A549 (cell line): ENCODE results near the gene BEND7. TPM values are rescaled to one million over a fixed set of nuclear protein-coding genes. Genes with fewer than 3 reads are reported as not detected.

Experiments used
- ATAC-seq, 2 experiments: fragments of 200-7000 bp in 1 of 2; fragments of >200 bp in 1 of 2; cut with Nextera tagmentation in 1 of 2; cut with Tn5 transposase in 1 of 2; 3 replicates each; pipeline versions ENCODE4 v1.8.0 to v1.9.1; 2018 to 2020; ENCODE audit warnings: mild to moderate bottlenecking in 1 of 2, moderate library complexity in 1 of 2
- CTCF ChIA-PET: fragments of 300-600 bp; sonication (Branson Sonifier 250); formaldehyde crosslinking; extraction: SDS; loops from one replicate; lab custom pipeline; 2021; ENCODE audit warnings: antibody characterized with exemption, inconsistent platforms; lab: Yijun Ruan, JAX
- POLR2A ChIA-PET: fragments of 350-600 bp; formaldehyde crosslinking; extraction: SDS; loops from one replicate; lab custom pipeline; 2021; ENCODE audit warnings: antibody characterized with exemption, inconsistent platforms; lab: Yijun Ruan, JAX
- DNase-seq, 2 experiments: peaks; one replicate each; pipeline versions ENCODE4 v3.0.0 to v3.0.0-alpha.2; 2011 to 2016; ENCODE audit warnings: low read depth in 1 of 2, low spot score in 1 of 2
- FAIRE-seq: peaks from 2 replicates; lab custom pipeline; 2011; peaks lifted over from hg19 to GRCh38; lab: Jason Lieb, UNC
- H3K27ac ChIP-seq, 2 experiments: fragments of >200 bp; sonication (Bioruptor Twin); formaldehyde crosslinking; 3 replicates each; pipeline ENCODE4 v1.5.1; 2016 to 2017
- H3K4me1 ChIP-seq: fragments of >200 bp; sonication (Bioruptor Twin); formaldehyde crosslinking; 3 replicates; pipeline ENCODE4 v1.6.1; 2016
- H3K4me2 ChIP-seq: fragments of >200 bp; sonication (Bioruptor Twin); formaldehyde crosslinking; 3 replicates; pipeline ENCODE4 v1.6.1; 2016
- H3K4me3 ChIP-seq: fragments of >200 bp; sonication (Bioruptor Twin); formaldehyde crosslinking; 3 replicates; pipeline ENCODE4 v1.5.1; 2016
- H3K9me3 ChIP-seq: fragments of >200 bp; sonication (Bioruptor Twin); formaldehyde crosslinking; 3 replicates; pipeline ENCODE4 v1.6.1; 2016
- ATOH8 ChIP-seq: fragments of 250-450 bp; sonication (Bioruptor Pico); IDR thresholded peaks from 2 replicates; pipeline ENCODE4 v1.5.0; 2020; ENCODE audit warnings: low read depth, mild to moderate bottlenecking, moderate library complexity
- CBX2 ChIP-seq: fragments of 200-600 bp; sonication (generic); IDR thresholded peaks from 2 replicates; pipeline ENCODE4 v1.6.1; 2016; ENCODE audit warnings: low read depth, mild to moderate bottlenecking, borderline replicate concordance
- CHD2 ChIP-seq: fragments of 150-350 bp; IDR thresholded peaks from 2 replicates; pipeline ENCODE4 v1.6.1; 2014; ENCODE audit warnings: low read length; ENCODE audit not compliant: partially characterized antibody
- EHF ChIP-seq: fragments of 250-450 bp; sonication (Bioruptor Pico); IDR thresholded peaks from 2 replicates; pipeline ENCODE4 v1.5.0; 2020; ENCODE audit warnings: mild to moderate bottlenecking
- FOSL2 ChIP-seq, 2 experiments: fragments of 450-650 bp in 1 of 2; fragments of >200 bp in 1 of 2; sonication (Bioruptor Twin) in 1 of 2; formaldehyde crosslinking; IDR thresholded peaks; 2 replicates each; pipeline versions ENCODE4 v1.5.0 to v1.6.1; 2016 to 2020; ENCODE audit warnings: mild to moderate bottlenecking in 1 of 2, moderate library complexity in 1 of 2
- HDAC2 ChIP-seq: fragments of 200-600 bp; sonication (generic); IDR thresholded peaks from 2 replicates; pipeline ENCODE4 v1.6.1; 2016
- JUN ChIP-seq, 2 experiments: fragments of >200 bp; sonication (Bioruptor Twin); formaldehyde crosslinking; IDR thresholded peaks; 2 replicates in 1 of 2; 3 replicates in 1 of 2; pipeline ENCODE4 v1.6.1; 2016 to 2017
- KDM1A ChIP-seq: fragments of 200-600 bp; sonication (generic); IDR thresholded peaks from 2 replicates; pipeline ENCODE4 v1.6.1; 2016; ENCODE audit warnings: low read depth, mild to moderate bottlenecking
- KDM5A ChIP-seq: fragments of 200-600 bp; sonication (generic); IDR thresholded peaks from 2 replicates; pipeline ENCODE4 v1.6.1; 2016; ENCODE audit warnings: antibody characterized with exemption, mild to moderate bottlenecking
- MAZ ChIP-seq: fragments of 150-350 bp; IDR thresholded peaks from 2 replicates; pipeline ENCODE4 v1.6.1; 2014; ENCODE audit warnings: antibody characterized with exemption, low read depth, low read length, borderline replicate concordance
- NFE2L2 ChIP-seq: fragments of 150-350 bp; conservative IDR thresholded peaks from 2 replicates; pipeline ENCODE4 v1.6.1; 2014; ENCODE audit warnings: low read length
- RAD21 ChIP-seq, 2 experiments: fragments of >200 bp in 1 of 2; sonication (Bioruptor Twin) in 1 of 2; formaldehyde crosslinking in 1 of 2; IDR thresholded peaks in 1 of 2; conservative IDR thresholded peaks in 1 of 2; 2 replicates in 1 of 2; 3 replicates in 1 of 2; pipeline ENCODE4 v1.6.1; 2012 to 2018; ENCODE audit warnings: inconsistent platforms in 1 of 2
- RARB ChIP-seq: fragments of 250-450 bp; sonication (Bioruptor Pico); IDR thresholded peaks from 2 replicates; pipeline ENCODE4 v1.8.0; 2021; ENCODE audit warnings: mild to moderate bottlenecking, moderate library complexity
- RFX5 ChIP-seq: fragments of 450-650 bp; IDR thresholded peaks from 2 replicates; pipeline ENCODE4 v1.7.1; 2014; ENCODE audit warnings: antibody characterized with exemption, mild to moderate bottlenecking, moderate library complexity
- TP53 ChIP-seq: fragments of 250-450 bp; sonication (Bioruptor Pico); IDR thresholded peaks from 2 replicates; pipeline ENCODE4 v1.5.0; 2021; ENCODE audit warnings: mild to moderate bottlenecking, moderate library complexity
- ZFP36 ChIP-seq: fragments of 450-650 bp; IDR thresholded peaks from 2 replicates; pipeline ENCODE4 v1.6.1; 2014; ENCODE audit warnings: borderline replicate concordance; ENCODE audit not compliant: partially characterized antibody
- ZNF302 ChIP-seq: fragments of 250-450 bp; sonication (Bioruptor Pico); IDR thresholded peaks from 2 replicates; pipeline ENCODE4 v1.9.0; 2021; ENCODE audit warnings: inconsistent platforms, mild to moderate bottlenecking, moderate library complexity
- ZSCAN20 ChIP-seq: fragments of 250-450 bp; sonication (Bioruptor Pico); IDR thresholded peaks from 2 replicates; pipeline ENCODE4 v1.8.0; 2022; ENCODE audit warnings: mild to moderate bottlenecking, moderate library complexity
- WGBS: methylation state at CpG from one replicate; pipeline ENCODE4 v1.1.6; 2017; ENCODE audit errors: missing lambda C conversion rate; 5-methylcytosine and 5-hydroxymethylcytosine counted together
- polyA plus RNA-seq, 4 experiments: library from polyadenylated mRNA; depleted of rRNA in 3 of 4; stranded (reverse); fragments of >200 nt; fragmentation: RNase III in 1 of 4; extraction: RNeasy Plus Mini Kit Qiagen cat#74134 plus additional on column Dnase treatment in 1 of 4; gene quantifications; 2 replicates in 3 of 4; 3 replicates in 1 of 4; pipeline ENCODE4 v1.2.3, GENCODE V29; 2011 to 2017
- TF ChIP-seq, protein P1 (sequence below): fragments of >200 bp; sonication (Bioruptor Twin); formaldehyde crosslinking; IDR thresholded peaks from 3 replicates; pipeline ENCODE4 v1.5.1; 2016
- TF ChIP-seq, protein P2 (sequence below): IDR thresholded peaks from 2 replicates; pipeline ENCODE4 v1.6.1; 2012; ENCODE audit warnings: low read depth, borderline replicate concordance
- TF ChIP-seq, protein P3 (sequence below): IDR thresholded peaks from 2 replicates; pipeline ENCODE4 v1.6.1; 2012
- TF ChIP-seq, protein P4 (sequence below): fragments of >200 bp; sonication (Bioruptor Twin); formaldehyde crosslinking; IDR thresholded peaks from 3 replicates; pipeline ENCODE4 v1.6.1; 2016
- TF ChIP-seq, protein P5 (sequence below): fragments of 200-600 bp; sonication (generic); IDR thresholded peaks from 2 replicates; pipeline ENCODE4 v1.6.1; 2016; ENCODE audit warnings: antibody characterized with exemption, mild to moderate bottlenecking, moderate library complexity

BEND7 gene
- polyA plus RNA-seq, 2 of the 4 experiments (the other 2 are of a cell fraction), result 7.9 to 12.2 TPM

DNA sequence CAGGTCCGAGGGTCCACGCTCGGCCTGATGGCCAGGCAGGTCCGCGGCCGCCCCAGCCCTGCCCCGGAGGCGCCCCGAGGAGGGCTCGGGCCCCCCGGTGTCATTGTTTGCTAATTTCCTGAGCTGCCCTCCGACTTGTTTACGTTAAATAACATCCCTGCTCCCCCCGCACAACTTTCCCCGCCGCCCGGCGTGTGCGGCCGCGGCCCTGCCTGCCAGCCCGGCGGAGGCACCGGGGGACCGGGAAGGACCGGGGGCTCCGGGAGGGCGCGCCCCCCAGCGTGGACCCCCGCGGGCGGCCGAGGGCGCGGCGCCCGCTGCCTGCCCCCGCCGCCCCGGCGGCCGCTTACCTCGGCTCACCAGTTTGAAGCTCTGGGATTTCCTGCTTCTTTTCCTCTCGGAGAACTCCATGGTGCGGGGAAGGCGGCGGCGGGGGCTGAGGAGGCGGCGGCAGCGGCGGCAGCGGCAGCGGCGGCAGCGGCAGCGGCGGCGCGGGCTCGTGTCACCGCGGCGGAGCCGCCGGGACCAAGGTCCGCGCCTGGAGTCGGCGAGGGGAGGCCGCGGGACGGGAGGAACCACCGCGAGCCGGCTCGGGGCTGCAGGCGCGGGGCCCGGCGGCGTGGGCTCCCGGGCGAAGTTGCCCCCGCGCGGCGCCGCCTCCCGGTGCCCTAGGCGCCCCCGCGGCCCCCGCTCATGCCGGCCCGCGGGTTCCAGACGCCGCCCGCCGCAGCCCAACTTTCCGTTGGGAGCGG, 515 bp downstream of the BEND7 start:
- DNase-seq (peak in 1 of 2 experiments; percentile 18), ATAC-seq (peak; percentile 26 to 57; a peak in 4 of 6 replicates), FAIRE-seq (no peak)
- 1% methylated on average over 13 of the region's 104 CpGs for WGBS
- CTCF ChIA-PET, result interaction anchor here (0.8 to 2.0 kb wide), 5 partner anchors 10 to 256 kb away, joined by 3 to 5 read pairs (median 3); no protein-coding TSS in a partner anchor
- TF ChIP-seq JUN (IDR thresholded peaks at IDR 0.05), result no peak
- TF ChIP-seq, protein P1, sequence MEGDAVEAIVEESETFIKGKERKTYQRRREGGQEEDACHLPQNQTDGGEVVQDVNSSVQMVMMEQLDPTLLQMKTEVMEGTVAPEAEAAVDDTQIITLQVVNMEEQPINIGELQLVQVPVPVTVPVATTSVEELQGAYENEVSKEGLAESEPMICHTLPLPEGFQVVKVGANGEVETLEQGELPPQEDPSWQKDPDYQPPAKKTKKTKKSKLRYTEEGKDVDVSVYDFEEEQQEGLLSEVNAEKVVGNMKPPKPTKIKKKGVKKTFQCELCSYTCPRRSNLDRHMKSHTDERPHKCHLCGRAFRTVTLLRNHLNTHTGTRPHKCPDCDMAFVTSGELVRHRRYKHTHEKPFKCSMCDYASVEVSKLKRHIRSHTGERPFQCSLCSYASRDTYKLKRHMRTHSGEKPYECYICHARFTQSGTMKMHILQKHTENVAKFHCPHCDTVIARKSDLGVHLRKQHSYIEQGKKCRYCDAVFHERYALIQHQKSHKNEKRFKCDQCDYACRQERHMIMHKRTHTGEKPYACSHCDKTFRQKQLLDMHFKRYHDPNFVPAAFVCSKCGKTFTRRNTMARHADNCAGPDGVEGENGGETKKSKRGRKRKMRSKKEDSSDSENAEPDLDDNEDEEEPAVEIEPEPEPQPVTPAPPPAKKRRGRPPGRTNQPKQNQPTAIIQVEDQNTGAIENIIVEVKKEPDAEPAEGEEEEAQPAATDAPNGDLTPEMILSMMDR, result no peak
- no peak for TF ChIP-seq ZNF302 (CRISPR knock-in tag)
- TF ChIP-seq RAD21 (conservative IDR thresholded peaks at IDR 0.05 in 1 of 2, IDR thresholded peaks at IDR 0.05 in 1 of 2), result no peak
- TF ChIP-seq FOSL2 (IDR thresholded peaks at IDR 0.05), result no peak
- no peak for TF ChIP-seq FOSL2 (CRISPR knock-in tag; IDR thresholded peaks at IDR 0.05)
- TF ChIP-seq, protein P2, sequence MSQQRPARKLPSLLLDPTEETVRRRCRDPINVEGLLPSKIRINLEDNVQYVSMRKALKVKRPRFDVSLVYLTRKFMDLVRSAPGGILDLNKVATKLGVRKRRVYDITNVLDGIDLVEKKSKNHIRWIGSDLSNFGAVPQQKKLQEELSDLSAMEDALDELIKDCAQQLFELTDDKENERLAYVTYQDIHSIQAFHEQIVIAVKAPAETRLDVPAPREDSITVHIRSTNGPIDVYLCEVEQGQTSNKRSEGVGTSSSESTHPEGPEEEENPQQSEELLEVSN, result no peak
- no peak for TF ChIP-seq KDM1A
- no peak for TF ChIP-seq RFX5
- TF ChIP-seq ZSCAN20 (CRISPR knock-in tag), result no peak
- TF ChIP-seq EHF (CRISPR knock-in tag), result no peak
- no peak for TF ChIP-seq MAZ
- TF ChIP-seq KDM5A, result no peak
- TF ChIP-seq CBX2, result no peak
- TF ChIP-seq ZFP36, result no peak
- TF ChIP-seq NFE2L2, result no peak
- TF ChIP-seq RARB, result no peak
- no peak for TF ChIP-seq HDAC2
- no peak for TF ChIP-seq CHD2
- H3K27ac ChIP-seq, result peak overlapping the region; percentile 92 to 98
- peak overlapping the region; percentile 91 for H3K4me2 ChIP-seq
- POLR2A ChIA-PET, result interaction anchor here (1.5 kb wide), 1 partner anchor 59 kb away, joined by 4 read pairs; the partner anchor contains the start of gene PRPF18
- no peaks in the 10 kb centered on the region for H3K9me3 ChIP-seq
- H3K4me1 ChIP-seq, result peaks cover 19% of the 10 kb centered on the region
- H3K4me3 ChIP-seq, result peak overlapping the region; percentile 98

DNA sequence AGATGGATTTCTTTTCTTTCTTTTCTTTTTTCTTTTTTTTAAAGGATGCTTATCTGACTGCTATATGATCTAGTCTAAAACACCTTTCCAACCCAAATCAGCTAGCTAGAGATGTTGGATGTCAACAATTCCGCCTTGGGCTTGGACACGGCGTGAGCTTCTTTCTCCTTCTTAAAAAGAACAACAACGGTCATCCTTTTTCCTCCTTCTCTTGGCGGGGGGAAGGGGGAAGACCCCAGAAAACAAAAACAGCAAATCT, 1.0 kb downstream of the BEND7 start:
- FAIRE-seq, result no peak
- H3K9me3 ChIP-seq, result no peaks in the 10 kb centered on the region
- ChIA-PET POLR2A (interaction anchor here (1.5 kb wide), 1 partner anchor 59 kb away, joined by 4 read pairs; the partner anchor contains the start of gene PRPF18), CTCF (interaction anchor here (0.8 to 2.0 kb wide), 4 partner anchors 11 to 256 kb away, joined by 3 to 5 read pairs (median 3); no protein-coding TSS in a partner anchor)
- peaks cover 19% of the 10 kb centered on the region for H3K4me1 ChIP-seq
- peak overlapping the region; percentile 98 for H3K4me3 ChIP-seq
- WGBS, result 5% methylated on average over 5 of the region's 5 CpGs
- DNase-seq, result no peak
- peak overlapping the region; percentile 91 for H3K4me2 ChIP-seq
- peak overlapping the region; percentile 92 to 98 for H3K27ac ChIP-seq
- no peak for ATAC-seq
- TF ChIP-seq, protein P3, sequence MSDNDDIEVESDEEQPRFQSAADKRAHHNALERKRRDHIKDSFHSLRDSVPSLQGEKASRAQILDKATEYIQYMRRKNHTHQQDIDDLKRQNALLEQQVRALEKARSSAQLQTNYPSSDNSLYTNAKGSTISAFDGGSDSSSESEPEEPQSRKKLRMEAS, result no peak
- TF ChIP-seq, protein P4, sequence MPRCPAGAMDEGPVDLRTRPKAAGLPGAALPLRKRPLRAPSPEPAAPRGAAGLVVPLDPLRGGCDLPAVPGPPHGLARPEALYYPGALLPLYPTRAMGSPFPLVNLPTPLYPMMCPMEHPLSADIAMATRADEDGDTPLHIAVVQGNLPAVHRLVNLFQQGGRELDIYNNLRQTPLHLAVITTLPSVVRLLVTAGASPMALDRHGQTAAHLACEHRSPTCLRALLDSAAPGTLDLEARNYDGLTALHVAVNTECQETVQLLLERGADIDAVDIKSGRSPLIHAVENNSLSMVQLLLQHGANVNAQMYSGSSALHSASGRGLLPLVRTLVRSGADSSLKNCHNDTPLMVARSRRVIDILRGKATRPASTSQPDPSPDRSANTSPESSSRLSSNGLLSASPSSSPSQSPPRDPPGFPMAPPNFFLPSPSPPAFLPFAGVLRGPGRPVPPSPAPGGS, result no peak
- TF ChIP-seq, protein P1, result no peak
- TF ChIP-seq TP53 (no peak), ZFP36 (no peak), ATOH8 (CRISPR knock-in tag) (no peak)
- TF ChIP-seq, protein P2, result no peak
- TF ChIP-seq, protein P5, sequence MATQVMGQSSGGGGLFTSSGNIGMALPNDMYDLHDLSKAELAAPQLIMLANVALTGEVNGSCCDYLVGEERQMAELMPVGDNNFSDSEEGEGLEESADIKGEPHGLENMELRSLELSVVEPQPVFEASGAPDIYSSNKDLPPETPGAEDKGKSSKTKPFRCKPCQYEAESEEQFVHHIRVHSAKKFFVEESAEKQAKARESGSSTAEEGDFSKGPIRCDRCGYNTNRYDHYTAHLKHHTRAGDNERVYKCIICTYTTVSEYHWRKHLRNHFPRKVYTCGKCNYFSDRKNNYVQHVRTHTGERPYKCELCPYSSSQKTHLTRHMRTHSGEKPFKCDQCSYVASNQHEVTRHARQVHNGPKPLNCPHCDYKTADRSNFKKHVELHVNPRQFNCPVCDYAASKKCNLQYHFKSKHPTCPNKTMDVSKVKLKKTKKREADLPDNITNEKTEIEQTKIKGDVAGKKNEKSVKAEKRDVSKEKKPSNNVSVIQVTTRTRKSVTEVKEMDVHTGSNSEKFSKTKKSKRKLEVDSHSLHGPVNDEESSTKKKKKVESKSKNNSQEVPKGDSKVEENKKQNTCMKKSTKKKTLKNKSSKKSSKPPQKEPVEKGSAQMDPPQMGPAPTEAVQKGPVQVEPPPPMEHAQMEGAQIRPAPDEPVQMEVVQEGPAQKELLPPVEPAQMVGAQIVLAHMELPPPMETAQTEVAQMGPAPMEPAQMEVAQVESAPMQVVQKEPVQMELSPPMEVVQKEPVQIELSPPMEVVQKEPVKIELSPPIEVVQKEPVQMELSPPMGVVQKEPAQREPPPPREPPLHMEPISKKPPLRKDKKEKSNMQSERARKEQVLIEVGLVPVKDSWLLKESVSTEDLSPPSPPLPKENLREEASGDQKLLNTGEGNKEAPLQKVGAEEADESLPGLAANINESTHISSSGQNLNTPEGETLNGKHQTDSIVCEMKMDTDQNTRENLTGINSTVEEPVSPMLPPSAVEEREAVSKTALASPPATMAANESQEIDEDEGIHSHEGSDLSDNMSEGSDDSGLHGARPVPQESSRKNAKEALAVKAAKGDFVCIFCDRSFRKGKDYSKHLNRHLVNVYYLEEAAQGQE, result no peak
